ENCODE data around the gene BCL2. TPM values are rescaled to one million over a fixed set of nuclear protein-coding genes. Genes with fewer than 3 reads are reported as not detected.
"Not testable (repeated sequence)": the region's sequence is repeated elsewhere in the genome, so short reads cannot be mapped to it uniquely, and the experiment has no call there.

The BCL2 gene
- total RNA-seq, 1 donor, result 11.8 TPM

GRCh38 chr18:63237881-63238692, 81.5 kb downstream of the BCL2 start:
- no peak for DNase-seq (ENCODE audit: low read depth in 2 of 3, low spot score in 2 of 3)

- no peak for DNase-seq (ENCODE audit: low read depth in 2 of 3, low spot score in 2 of 3)
Measured at GRCh38 chr18:63236921-63237846, 82.4 kb downstream of the BCL2 start.

- no peak for DNase-seq (ENCODE audit: low read depth in 2 of 3, low spot score in 2 of 3)
Measured at GRCh38 chr18:63236406-63236805, 83.2 kb downstream of the BCL2 start.

- not testable (repeated sequence) for DNase-seq (ENCODE audit: low read depth in 2 of 3, low spot score in 2 of 3)
Measured at GRCh38 chr18:63235920-63236319, 83.6 kb downstream of the BCL2 start.

GRCh38 chr18:63234841-63235240, 84.7 kb downstream of the BCL2 start:
- DNase-seq (ENCODE audit: low read depth in 2 of 3, low spot score in 2 of 3), result no peak

- DNase-seq (ENCODE audit: low read depth in 2 of 3, low spot score in 2 of 3), result no peak
Measured at GRCh38 chr18:63234432-63234831, 85.1 kb downstream of the BCL2 start.

- no peak for DNase-seq (ENCODE audit: low read depth in 2 of 3, low spot score in 2 of 3)
Measured at GRCh38 chr18:63233334-63233733, 86.2 kb downstream of the BCL2 start.

- DNase-seq (ENCODE audit: low read depth in 2 of 3, low spot score in 2 of 3), result no peak
Measured at GRCh38 chr18:63232826-63233225, 86.7 kb downstream of the BCL2 start.

GRCh38 chr18:63229971-63230370, 89.6 kb downstream of the BCL2 start:
- DNase-seq (ENCODE audit: low read depth in 2 of 3, low spot score in 2 of 3), result no peak

- DNase-seq (ENCODE audit: low read depth in 2 of 3, low spot score in 2 of 3), result no peak
Measured at GRCh38 chr18:63225434-63225833, 94.1 kb downstream of the BCL2 start.

GRCh38 chr18:63224630-63225029, 94.9 kb downstream of the BCL2 start:
- no peak for DNase-seq (ENCODE audit: low read depth in 2 of 3, low spot score in 2 of 3)

GRCh38 chr18:63223837-63224236, 95.7 kb downstream of the BCL2 start:
- no peak for DNase-seq (ENCODE audit: low read depth in 2 of 3, low spot score in 2 of 3)

GRCh38 chr18:63220903-63221302, 98.7 kb downstream of the BCL2 start:
- DNase-seq (ENCODE audit: low read depth in 2 of 3, low spot score in 2 of 3), result no peak

- DNase-seq (ENCODE audit: low read depth in 2 of 3, low spot score in 2 of 3), result no peak
Measured at GRCh38 chr18:63218472-63218871, 101.1 kb downstream of the BCL2 start.

- no peak for DNase-seq (ENCODE audit: low read depth in 2 of 3, low spot score in 2 of 3)
Measured at GRCh38 chr18:63216516-63217311, 102.9 kb downstream of the BCL2 start.

- no peak for DNase-seq (ENCODE audit: low read depth in 2 of 3, low spot score in 2 of 3)
Measured at GRCh38 chr18:63213936-63214671, 105.5 kb downstream of the BCL2 start.

GRCh38 chr18:63213331-63213900, 106.2 kb downstream of the BCL2 start:
- no peak for DNase-seq (ENCODE audit: low read depth in 2 of 3, low spot score in 2 of 3)

GRCh38 chr18:63210521-63210920, 109.0 kb downstream of the BCL2 start:
- peak in 1 of 3 donors; percentile 12 for DNase-seq (ENCODE audit: low read depth in 2 of 3, low spot score in 2 of 3)

GRCh38 chr18:63208676-63209075, 110.9 kb downstream of the BCL2 start:
- no peak for DNase-seq (ENCODE audit: low read depth in 2 of 3, low spot score in 2 of 3)

- peak in 1 of 3 donors; percentile 33 for DNase-seq (ENCODE audit: low read depth in 2 of 3, low spot score in 2 of 3)
Measured at GRCh38 chr18:63207835-63208234, 111.7 kb downstream of the BCL2 start.

Data from hematopoietic multipotent progenitor cell (in vitro differentiated cells).